HepG2 (cell line): ENCODE data around the gene RAB15. TPM values are rescaled to one million over a fixed set of nuclear protein-coding genes. Genes with fewer than 3 reads are reported as not detected.

Experiments used
- CBX1 ChIP-seq: IDR thresholded peaks from one replicate; pipeline ENCODE4 v1.6.1; 2016; ENCODE audit warnings: antibody characterized with exemption, low read depth
- FOXP4 ChIP-seq: sonication (generic); formaldehyde crosslinking; IDR thresholded peaks from 2 replicates; pipeline ENCODE4 v1.4.0; 2020; ENCODE audit warnings: missing genetic modification reagents
- HOMEZ ChIP-seq: IDR thresholded peaks from 2 replicates; pipeline ENCODE4 v1.6.1; 2016; ENCODE audit warnings: low read depth
- IKZF5 ChIP-seq: IDR thresholded peaks from 2 replicates; pipeline ENCODE4 v1.6.1; 2018; ENCODE audit warnings: missing genetic modification reagents, mild to moderate bottlenecking, missing compliant biosample characterization
- MED1 ChIP-seq: sonication (generic); formaldehyde crosslinking; IDR thresholded peaks from 2 replicates; pipeline ENCODE4 v1.4.0; 2020; ENCODE audit warnings: missing genetic modification reagents
- MLLT10 ChIP-seq: sonication (generic); formaldehyde crosslinking; IDR thresholded peaks from 2 replicates; pipeline ENCODE4 v1.4.0; 2020; ENCODE audit warnings: missing genetic modification reagents
- NCOA2 ChIP-seq: sonication (generic); formaldehyde crosslinking; IDR thresholded peaks from 2 replicates; pipeline ENCODE4 v1.8.0; 2022; ENCODE audit warnings: inconsistent platforms
- NFE2L2 ChIP-seq: fragments of 150-350 bp; IDR thresholded peaks from 2 replicates; pipeline ENCODE4 v1.6.1; 2014; ENCODE audit warnings: low read length
- NFKB2 ChIP-seq: sonication (generic); formaldehyde crosslinking; IDR thresholded peaks from 2 replicates; pipeline ENCODE4 v1.4.0; 2020; ENCODE audit warnings: missing genetic modification reagents, borderline replicate concordance
- NFRKB ChIP-seq: fragments of 450-650 bp; IDR thresholded peaks from 2 replicates; pipeline ENCODE4 v1.6.1; 2017
- POGZ ChIP-seq: sonication (generic); formaldehyde crosslinking; IDR thresholded peaks from 2 replicates; pipeline ENCODE4 v1.4.0; 2020; ENCODE audit warnings: mild to moderate bottlenecking, missing genetic modification reagents
- SALL1 ChIP-seq: sonication (generic); formaldehyde crosslinking; IDR thresholded peaks from 2 replicates; pipeline ENCODE4 v1.8.0; 2022; ENCODE audit warnings: mild to moderate bottlenecking, missing genetic modification reagents
- SCMH1 ChIP-seq: sonication (generic); formaldehyde crosslinking; IDR thresholded peaks from 2 replicates; pipeline ENCODE4 v1.9.0; 2021; ENCODE audit warnings: missing genetic modification reagents, mild to moderate bottlenecking, borderline replicate concordance
- ZBTB26 ChIP-seq: IDR thresholded peaks from 2 replicates; pipeline ENCODE4 v1.6.1; 2016; ENCODE audit warnings: missing compliant biosample characterization, missing genetic modification reagents, borderline replicate concordance
- ZNF253 ChIP-seq: sonication (generic); formaldehyde crosslinking; IDR thresholded peaks from 2 replicates; pipeline ENCODE4 v1.8.0; 2022; ENCODE audit warnings: mild to moderate bottlenecking, missing genetic modification reagents, borderline replicate concordance
- ZNF343 ChIP-seq: sonication (generic); formaldehyde crosslinking; IDR thresholded peaks from 2 replicates; pipeline ENCODE4 v1.4.0; 2020; ENCODE audit warnings: mild to moderate bottlenecking, missing genetic modification reagents
- ZNF350 ChIP-seq: sonication (generic); formaldehyde crosslinking; IDR thresholded peaks from 2 replicates; pipeline ENCODE4 v1.4.0; 2020; ENCODE audit warnings: mild to moderate bottlenecking, low read depth, missing genetic modification reagents, borderline replicate concordance
- polyA plus RNA-seq, 8 experiments: library from polyadenylated mRNA; depleted of rRNA in 3 of 8; stranded (reverse) in 7 of 8; unstranded in 1 of 8; fragments of >200 nt; fragmentation: Illumina TruSeq in 4 of 8; extraction: Trizol in 4 of 8; gene quantifications; 2 replicates each; pipeline versions ENCODE4 v1.2.1 to v1.2.3, GENCODE V29; 2011 to 2016; ENCODE audit warnings: low read depth in 4 of 8, missing spikeins in 1 of 8, mixed read lengths in 1 of 8; ENCODE audit not compliant: insufficient read depth in 1 of 8
- total RNA-seq, 5 experiments: library from RNA; depleted of rRNA; stranded (reverse); fragments of >200 nt; fragmentation: Illumina TruSeq; extraction: Trizol; gene quantifications; 2 replicates each; pipeline ENCODE4 v1.2.3, GENCODE V29; 2016; ENCODE audit warnings: low read depth in 1 of 5
- TF ChIP-seq, protein P1 (sequence below): sonication (generic); formaldehyde crosslinking; IDR thresholded peaks from 2 replicates; pipeline ENCODE4 v1.8.0; 2022; ENCODE audit warnings: mild to moderate bottlenecking, missing genetic modification reagents, borderline replicate concordance
- TF ChIP-seq, protein P2 (sequence below): sonication (generic); formaldehyde crosslinking; IDR thresholded peaks from 2 replicates; pipeline ENCODE4 v1.4.0; 2020; ENCODE audit warnings: missing genetic modification reagents

Gene RAB15
- total and polyA plus RNA-seq, 2 of the 13 experiments (the other 11 are each of a cell fraction or from before 2014, with no cell fraction given) = 7.4 to 18.5 TPM

DNA sequence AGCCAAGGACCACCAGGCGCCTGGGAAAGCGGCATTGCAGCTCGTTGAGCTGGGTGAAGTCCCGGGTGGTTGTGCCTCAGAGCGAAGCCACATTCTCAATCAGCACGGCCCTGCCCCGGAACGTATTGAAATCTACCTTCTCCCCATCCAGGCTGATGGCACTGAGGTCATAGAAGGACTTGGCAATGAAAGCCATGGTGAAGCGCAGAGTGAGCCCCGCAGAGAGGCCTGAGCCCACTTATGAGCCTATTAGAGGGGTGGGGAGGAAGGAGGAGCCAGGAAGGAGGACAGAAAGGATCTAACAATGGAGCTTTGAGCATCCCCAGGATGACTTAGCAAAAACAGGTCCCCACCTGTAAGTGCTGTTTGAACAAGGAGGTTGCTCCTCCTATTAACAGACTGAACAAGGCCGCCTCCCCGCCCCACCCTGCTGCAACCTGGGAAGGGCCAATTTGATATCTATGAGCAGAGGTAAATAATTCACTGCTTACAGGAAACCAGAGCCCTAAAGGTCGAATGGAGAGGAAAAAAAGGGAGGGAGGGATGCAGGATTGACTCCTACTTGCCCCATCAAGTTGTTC lies 29.5 kb downstream of the RAB15 start, which contains the start of gene GPX2 (continued):
- peak; percentile 41; the same call in 1 of the 2 replicates for TF ChIP-seq HOMEZ (CRISPR knock-in tag)
- TF ChIP-seq POGZ (CRISPR knock-in tag) = no peak
- no peak for TF ChIP-seq MLLT10
- TF ChIP-seq, protein P1, sequence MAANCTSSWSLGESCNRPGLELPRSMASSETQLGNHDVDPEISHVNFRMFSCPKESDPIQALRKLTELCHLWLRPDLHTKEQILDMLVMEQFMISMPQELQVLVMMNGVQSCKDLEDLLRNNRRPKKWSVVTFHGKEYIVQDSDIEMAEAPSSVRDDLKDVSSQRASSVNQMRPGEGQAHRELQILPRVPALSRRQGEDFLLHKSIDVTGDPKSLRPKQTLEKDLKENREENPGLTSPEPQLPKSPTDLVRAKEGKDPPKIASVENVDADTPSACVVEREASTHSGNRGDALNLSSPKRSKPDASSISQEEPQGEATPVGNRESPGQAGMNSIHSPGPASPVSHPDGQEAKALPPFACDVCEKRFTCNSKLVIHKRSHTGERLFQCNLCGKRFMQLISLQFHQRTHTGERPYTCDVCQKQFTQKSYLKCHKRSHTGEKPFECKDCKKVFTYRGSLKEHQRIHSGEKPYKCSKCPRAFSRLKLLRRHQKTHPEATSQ (CRISPR knock-in tag) = no peak; the same call in 1 of the 2 replicates
- peak; percentile 89; the same call in 1 of the 2 replicates for TF ChIP-seq ZNF350 (CRISPR knock-in tag)
- peak; percentile 57; the same call in 1 of the 2 replicates for TF ChIP-seq IKZF5 (CRISPR knock-in tag)
- peak; percentile 31 for TF ChIP-seq CBX1
- no peak for TF ChIP-seq SCMH1 (CRISPR knock-in tag)
- TF ChIP-seq FOXP4 (CRISPR knock-in tag) = peak; percentile 92
- peak; percentile 99 for TF ChIP-seq NFE2L2
- TF ChIP-seq SALL1 (CRISPR knock-in tag) = peak; percentile 77
- TF ChIP-seq ZNF253 (CRISPR knock-in tag) = no peak
- TF ChIP-seq MED1 (CRISPR knock-in tag) = peak; percentile 74
- TF ChIP-seq ZNF343 (CRISPR knock-in tag) = peak; percentile 56; the same call in 1 of the 2 replicates
- no peak for TF ChIP-seq NFKB2
- peak; percentile 91 for TF ChIP-seq NCOA2 (CRISPR knock-in tag)
- TF ChIP-seq, protein P2, sequence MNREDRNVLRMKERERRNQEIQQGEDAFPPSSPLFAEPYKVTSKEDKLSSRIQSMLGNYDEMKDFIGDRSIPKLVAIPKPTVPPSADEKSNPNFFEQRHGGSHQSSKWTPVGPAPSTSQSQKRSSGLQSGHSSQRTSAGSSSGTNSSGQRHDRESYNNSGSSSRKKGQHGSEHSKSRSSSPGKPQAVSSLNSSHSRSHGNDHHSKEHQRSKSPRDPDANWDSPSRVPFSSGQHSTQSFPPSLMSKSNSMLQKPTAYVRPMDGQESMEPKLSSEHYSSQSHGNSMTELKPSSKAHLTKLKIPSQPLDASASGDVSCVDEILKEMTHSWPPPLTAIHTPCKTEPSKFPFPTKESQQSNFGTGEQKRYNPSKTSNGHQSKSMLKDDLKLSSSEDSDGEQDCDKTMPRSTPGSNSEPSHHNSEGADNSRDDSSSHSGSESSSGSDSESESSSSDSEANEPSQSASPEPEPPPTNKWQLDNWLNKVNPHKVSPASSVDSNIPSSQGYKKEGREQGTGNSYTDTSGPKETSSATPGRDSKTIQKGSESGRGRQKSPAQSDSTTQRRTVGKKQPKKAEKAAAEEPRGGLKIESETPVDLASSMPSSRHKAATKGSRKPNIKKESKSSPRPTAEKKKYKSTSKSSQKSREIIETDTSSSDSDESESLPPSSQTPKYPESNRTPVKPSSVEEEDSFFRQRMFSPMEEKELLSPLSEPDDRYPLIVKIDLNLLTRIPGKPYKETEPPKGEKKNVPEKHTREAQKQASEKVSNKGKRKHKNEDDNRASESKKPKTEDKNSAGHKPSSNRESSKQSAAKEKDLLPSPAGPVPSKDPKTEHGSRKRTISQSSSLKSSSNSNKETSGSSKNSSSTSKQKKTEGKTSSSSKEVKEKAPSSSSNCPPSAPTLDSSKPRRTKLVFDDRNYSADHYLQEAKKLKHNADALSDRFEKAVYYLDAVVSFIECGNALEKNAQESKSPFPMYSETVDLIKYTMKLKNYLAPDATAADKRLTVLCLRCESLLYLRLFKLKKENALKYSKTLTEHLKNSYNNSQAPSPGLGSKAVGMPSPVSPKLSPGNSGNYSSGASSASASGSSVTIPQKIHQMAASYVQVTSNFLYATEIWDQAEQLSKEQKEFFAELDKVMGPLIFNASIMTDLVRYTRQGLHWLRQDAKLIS (CRISPR knock-in tag) = peak; percentile 99
- TF ChIP-seq ZBTB26 (CRISPR knock-in tag) = 0 out of 2 replicates have a peak, but pooled peaks have one; percentile 44
- TF ChIP-seq NFRKB = no peak
